ENCODE data around the gene CRB2. TPM values are rescaled to one million over a fixed set of nuclear protein-coding genes. Genes with fewer than 3 reads are reported as not detected.

CRB2 gene
- total and polyA plus RNA-seq, 2 experiments from 2014 or later = 5.5 to 7.0 TPM

DNA sequence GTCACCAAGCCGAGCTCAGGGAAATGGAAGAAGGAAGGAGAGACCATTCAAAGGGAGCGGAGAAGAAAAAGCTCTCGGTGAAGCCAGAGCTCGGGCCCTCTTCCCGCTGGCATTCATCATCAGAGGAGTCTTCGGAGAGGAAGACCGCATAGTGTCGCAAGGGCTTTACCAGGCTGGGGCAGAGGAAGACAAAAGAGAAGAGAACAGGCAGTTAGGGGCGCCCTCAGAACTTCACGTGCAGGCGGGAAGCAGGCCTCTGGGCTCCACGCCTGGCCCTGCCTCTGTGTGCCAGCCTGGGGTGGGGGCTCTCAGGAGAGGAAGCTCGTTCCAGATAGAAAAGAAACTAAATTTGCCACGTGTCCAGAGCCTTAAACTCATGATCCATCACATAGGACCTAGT, 31.7 kb downstream of the CRB2 start:
- Histone ChIP-seq H3K27ac (no peak overlapping the region), H3K36me3 (replicated peaks; ENCODE audit: insufficient read depth, low read depth) (no peaks in the 10 kb centered on the region), H3K4me2 (no peak overlapping the region), H3K27me3 (no peaks in the 10 kb centered on the region), H3K9me3 (ENCODE audit: low read depth) (no peaks in the 10 kb centered on the region), H3K9me2 (replicated peaks; ENCODE audit: insufficient read depth) (no peaks in the 10 kb centered on the region), H3K4me1 (ENCODE audit: insufficient read depth) (no peaks in the 10 kb centered on the region), H2AFZ (no peak overlapping the region), H4K20me1 (ENCODE audit: insufficient read depth, poor library complexity, severe bottlenecking) (no peaks in the 10 kb centered on the region), H3K4me3 (no peak overlapping the region), H3K79me2 (no peaks in the 10 kb centered on the region)
- no peak for DNase-seq (ENCODE audit: low spot score)
- TF ChIP-seq EZH2phosphoT487 (IDR thresholded peaks at IDR 0.05; ENCODE audit: low read depth, severe bottlenecking, unreplicated experiment) (no peak), EZH2 (IDR thresholded peaks at IDR 0.05; ENCODE audit: borderline replicate concordance) (no peak)
- TF ChIP-seq, protein P1, sequence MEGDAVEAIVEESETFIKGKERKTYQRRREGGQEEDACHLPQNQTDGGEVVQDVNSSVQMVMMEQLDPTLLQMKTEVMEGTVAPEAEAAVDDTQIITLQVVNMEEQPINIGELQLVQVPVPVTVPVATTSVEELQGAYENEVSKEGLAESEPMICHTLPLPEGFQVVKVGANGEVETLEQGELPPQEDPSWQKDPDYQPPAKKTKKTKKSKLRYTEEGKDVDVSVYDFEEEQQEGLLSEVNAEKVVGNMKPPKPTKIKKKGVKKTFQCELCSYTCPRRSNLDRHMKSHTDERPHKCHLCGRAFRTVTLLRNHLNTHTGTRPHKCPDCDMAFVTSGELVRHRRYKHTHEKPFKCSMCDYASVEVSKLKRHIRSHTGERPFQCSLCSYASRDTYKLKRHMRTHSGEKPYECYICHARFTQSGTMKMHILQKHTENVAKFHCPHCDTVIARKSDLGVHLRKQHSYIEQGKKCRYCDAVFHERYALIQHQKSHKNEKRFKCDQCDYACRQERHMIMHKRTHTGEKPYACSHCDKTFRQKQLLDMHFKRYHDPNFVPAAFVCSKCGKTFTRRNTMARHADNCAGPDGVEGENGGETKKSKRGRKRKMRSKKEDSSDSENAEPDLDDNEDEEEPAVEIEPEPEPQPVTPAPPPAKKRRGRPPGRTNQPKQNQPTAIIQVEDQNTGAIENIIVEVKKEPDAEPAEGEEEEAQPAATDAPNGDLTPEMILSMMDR (IDR thresholded peaks at IDR 0.05; ENCODE audit: poor library complexity) = no peak
- WGBS (ENCODE audit: low lambda C conversion rate, missing lambda C conversion rate) = 88% methylated on average over 14 of the region's 14 CpGs

DNA sequence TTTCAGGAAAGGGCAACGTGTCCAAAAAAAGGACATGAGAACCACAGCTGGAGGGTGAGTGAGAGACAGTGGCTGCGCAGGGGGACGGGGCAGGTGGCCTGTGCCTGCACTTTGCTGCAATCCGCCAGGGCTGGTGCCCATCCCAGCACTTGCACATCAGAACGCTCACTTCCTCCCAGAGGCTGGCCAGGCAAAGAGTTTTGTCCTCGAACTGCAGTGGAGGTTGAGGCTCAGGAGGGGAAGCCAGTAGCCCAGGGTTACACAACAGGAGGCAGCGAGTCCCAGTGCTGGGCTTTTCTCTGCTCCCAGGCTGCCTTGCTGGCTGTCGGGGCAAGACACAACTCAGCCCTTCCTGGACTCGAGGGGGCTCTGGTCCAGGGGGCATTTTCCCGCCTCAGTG, 33.1 kb downstream of the CRB2 start:
- TF ChIP-seq EZH2 (IDR thresholded peaks at IDR 0.05; ENCODE audit: borderline replicate concordance) (no peak), EZH2phosphoT487 (IDR thresholded peaks at IDR 0.05; ENCODE audit: low read depth, severe bottlenecking, unreplicated experiment) (no peak)
- TF ChIP-seq, protein P1 (IDR thresholded peaks at IDR 0.05; ENCODE audit: poor library complexity) = no peak
- no peaks in the 10 kb centered on the region for H3K27me3 ChIP-seq
- H2AFZ ChIP-seq = no peak overlapping the region
- H3K4me1 ChIP-seq (ENCODE audit: insufficient read depth) = no peaks in the 10 kb centered on the region
- WGBS (ENCODE audit: low lambda C conversion rate, missing lambda C conversion rate) = 87% methylated on average over 10 of the region's 10 CpGs
- DNase-seq (ENCODE audit: low spot score) = no peak
- H3K27ac ChIP-seq = no peak overlapping the region
- no peak overlapping the region for H3K4me3 ChIP-seq
- H3K9me2 ChIP-seq (replicated peaks; ENCODE audit: insufficient read depth) = no peaks in the 10 kb centered on the region
- no peaks in the 10 kb centered on the region for H3K79me2 ChIP-seq
- no peak overlapping the region for H3K4me2 ChIP-seq
- no peaks in the 10 kb centered on the region for H3K36me3 ChIP-seq (replicated peaks; ENCODE audit: insufficient read depth, low read depth)
- no peaks in the 10 kb centered on the region for H3K9me3 ChIP-seq (ENCODE audit: low read depth)
- H4K20me1 ChIP-seq (ENCODE audit: insufficient read depth, poor library complexity, severe bottlenecking) = no peaks in the 10 kb centered on the region

DNA sequence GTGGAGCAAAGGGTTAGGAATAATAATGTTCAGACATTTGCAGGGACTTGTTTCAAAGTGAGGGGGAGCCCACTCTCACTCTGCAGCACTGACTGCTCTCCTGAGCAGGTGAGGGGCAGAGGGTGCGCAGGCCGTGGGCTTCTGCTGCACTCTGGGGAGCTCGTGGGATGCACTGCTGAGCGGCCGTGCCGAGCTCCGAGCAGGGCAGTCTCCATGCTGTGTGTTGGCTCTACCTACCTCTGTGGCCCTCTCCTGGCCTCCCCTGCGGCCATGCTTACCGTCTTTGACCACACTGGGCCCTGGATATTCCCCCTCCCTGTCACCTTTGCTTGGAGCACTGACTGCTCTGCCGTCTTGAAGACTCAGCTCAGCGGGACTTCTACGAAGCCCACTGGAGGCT, 33.7 kb downstream of the CRB2 start:
- no peaks in the 10 kb centered on the region for H3K36me3 ChIP-seq (replicated peaks; ENCODE audit: insufficient read depth, low read depth)
- WGBS (ENCODE audit: low lambda C conversion rate, missing lambda C conversion rate) = 72% methylated on average over 12 of the region's 12 CpGs

More for the DNA sequence above, 33.7 kb downstream of the CRB2 start:
- H3K9me2 ChIP-seq (replicated peaks; ENCODE audit: insufficient read depth) = no peaks in the 10 kb centered on the region
- no peak for DNase-seq (ENCODE audit: low spot score)
- no peaks in the 10 kb centered on the region for H3K9me3 ChIP-seq (ENCODE audit: low read depth)
- no peak overlapping the region for H2AFZ ChIP-seq
- H3K27me3 ChIP-seq = no peaks in the 10 kb centered on the region
- H3K4me1 ChIP-seq (ENCODE audit: insufficient read depth) = no peaks in the 10 kb centered on the region
- TF ChIP-seq, protein P1 (IDR thresholded peaks at IDR 0.05; ENCODE audit: poor library complexity) = no peak
- TF ChIP-seq EZH2phosphoT487 (IDR thresholded peaks at IDR 0.05; ENCODE audit: low read depth, severe bottlenecking, unreplicated experiment) (no peak), EZH2 (IDR thresholded peaks at IDR 0.05; ENCODE audit: borderline replicate concordance) (no peak)
- no peak overlapping the region for H3K4me2 ChIP-seq
- no peak overlapping the region for H3K4me3 ChIP-seq
- no peak overlapping the region for H3K27ac ChIP-seq
- no peaks in the 10 kb centered on the region for H3K79me2 ChIP-seq
- no peaks in the 10 kb centered on the region for H4K20me1 ChIP-seq (ENCODE audit: insufficient read depth, poor library complexity, severe bottlenecking)
